Chondrocyte (in vitro differentiated cells): ENCODE measurements around the gene SV2C. TPM values are rescaled to one million over a fixed set of nuclear protein-coding genes. Genes with fewer than 3 reads are reported as not detected.

Source experiments
- DNase-seq: peaks from one replicate; pipeline ENCODE4 v3.0.0; 2021; ENCODE audit warnings: mixed read lengths, low spot score
- H3K27ac Mint-ChIP-seq: one replicate; pipeline ENCODE4 v1.8.0; 2021; ENCODE audit warnings: mild to moderate bottlenecking, moderate library complexity, mixed read lengths; ENCODE audit not compliant: unreplicated experiment
- H3K27me3 Mint-ChIP-seq: 2 replicates; pipeline ENCODE4 v1.8.0; 2021; ENCODE audit warnings: low read depth, mixed read lengths
- H3K36me3 Mint-ChIP-seq: 2 replicates; pipeline ENCODE4 v1.8.0; 2021; ENCODE audit warnings: low read depth, mixed read lengths
- H3K4me1 Mint-ChIP-seq: 2 replicates; pipeline ENCODE4 v1.8.0; 2021; ENCODE audit warnings: low read depth, mild to moderate bottlenecking, mixed read lengths
- H3K4me3 Mint-ChIP-seq: one replicate; pipeline ENCODE4 v1.8.0; 2021; ENCODE audit warnings: mild to moderate bottlenecking, moderate library complexity, mixed read lengths; ENCODE audit not compliant: unreplicated experiment
- H3K9me3 Mint-ChIP-seq: 2 replicates; pipeline ENCODE4 v1.8.0; 2021; ENCODE audit warnings: low read depth, mixed read lengths
- CTCF ChIP-seq: fragments of 200-600 bp; sonication (generic); IDR thresholded peaks from 2 replicates; pipeline ENCODE4 v1.5.0; 2021; ENCODE audit warnings: antibody characterized with exemption, mild to moderate bottlenecking, moderate library complexity
- total RNA-seq: library from RNA; stranded (reverse); gene quantifications from 3 replicates; pipeline ENCODE4 v1.2.1, GENCODE V29; 2021

SV2C gene
- total RNA-seq, 1 donor from 2014 or later = 0.02 TPM

- no peaks in the 10 kb centered on the region for H3K4me1 Mint-ChIP-seq
- no peak for TF ChIP-seq CTCF
- H3K27ac Mint-ChIP-seq = no peak overlapping the region
- H3K9me3 Mint-ChIP-seq = no peaks in the 10 kb centered on the region
- no peaks in the 10 kb centered on the region for H3K36me3 Mint-ChIP-seq
- no peak for DNase-seq
- peaks cover 23% of the 10 kb centered on the region for H3K27me3 Mint-ChIP-seq
- no peak overlapping the region for H3K4me3 Mint-ChIP-seq
These were observed 23.0 kb downstream of the SV2C start for GRCh38 chr5:76106149-76106548.

DNA sequence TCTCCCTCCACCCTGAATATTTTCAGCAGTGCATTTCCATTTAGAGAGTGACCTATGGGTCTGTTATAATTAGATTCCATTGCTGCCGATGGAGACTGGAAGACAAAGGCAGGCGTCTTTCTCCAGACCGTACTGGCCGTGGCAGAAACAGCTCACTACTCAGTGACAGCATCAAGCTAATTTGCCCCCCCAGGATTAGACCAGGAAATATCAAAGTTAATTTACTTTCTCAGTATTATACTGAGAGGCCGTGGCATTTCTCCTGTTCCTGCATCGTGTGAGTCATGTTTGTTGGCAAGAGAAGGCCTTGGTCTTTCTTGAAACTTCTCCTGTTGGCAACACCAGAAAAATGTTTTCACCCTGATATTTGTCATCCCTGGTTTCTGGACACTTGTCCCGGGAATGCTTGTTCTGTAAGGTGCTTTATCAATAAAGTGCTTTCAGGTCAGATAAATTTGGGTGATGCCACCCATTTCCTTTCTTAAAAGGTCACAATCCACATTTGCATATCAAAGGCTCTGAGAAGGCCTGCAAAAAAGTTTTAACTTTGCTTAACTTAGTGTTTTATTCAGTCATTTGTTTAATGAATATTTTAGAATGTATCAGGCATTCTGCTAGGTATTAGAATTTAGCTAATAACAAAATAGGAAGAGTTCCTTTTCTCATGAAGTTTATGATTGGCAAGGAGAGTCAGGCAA lies 28.4 kb downstream of the SV2C start:
- no peaks in the 10 kb centered on the region for H3K36me3 Mint-ChIP-seq
- no peaks in the 10 kb centered on the region for H3K9me3 Mint-ChIP-seq
- no peak for TF ChIP-seq CTCF
- peaks cover 25% of the 10 kb centered on the region for H3K27me3 Mint-ChIP-seq
- no peaks in the 10 kb centered on the region for H3K4me1 Mint-ChIP-seq
- no peak overlapping the region for H3K27ac Mint-ChIP-seq
- DNase-seq = no peak
- no peak overlapping the region for H3K4me3 Mint-ChIP-seq

DNA sequence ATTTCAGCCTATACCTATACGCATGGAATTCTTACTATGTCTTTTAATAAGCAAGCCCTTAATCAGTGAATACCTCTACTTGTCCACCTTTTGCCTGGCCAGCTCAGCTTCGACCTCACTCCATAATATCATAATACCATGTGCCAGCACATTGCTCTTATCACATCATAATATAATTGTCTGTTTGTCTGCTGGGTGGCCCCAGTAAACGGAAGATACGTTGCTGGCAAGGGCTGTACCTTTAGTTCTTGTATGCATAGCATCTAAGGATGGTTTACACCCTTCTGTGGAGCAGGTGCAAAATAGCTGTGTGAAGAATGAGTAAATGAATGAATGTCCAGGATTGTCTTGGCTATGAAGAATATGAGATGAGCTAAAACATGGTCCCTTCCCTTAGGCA lies 29.9 kb downstream of the SV2C start:
- Mint-ChIP-seq H3K27ac (no peak overlapping the region), H3K27me3 (peaks cover 23% of the 10 kb centered on the region), H3K9me3 (peaks cover 2% of the 10 kb centered on the region), H3K4me1 (no peaks in the 10 kb centered on the region), H3K4me3 (no peak overlapping the region), H3K36me3 (no peaks in the 10 kb centered on the region)
- no peak for DNase-seq
- no peak for TF ChIP-seq CTCF

- H3K4me1 Mint-ChIP-seq = no peaks in the 10 kb centered on the region
- peaks cover 21% of the 10 kb centered on the region for H3K27me3 Mint-ChIP-seq
- no peak for DNase-seq
- no peaks in the 10 kb centered on the region for H3K36me3 Mint-ChIP-seq
- no peak overlapping the region for H3K27ac Mint-ChIP-seq
- TF ChIP-seq CTCF = no peak
- H3K4me3 Mint-ChIP-seq = no peak overlapping the region
- H3K9me3 Mint-ChIP-seq = peaks cover 5% of the 10 kb centered on the region
These were observed 31.1 kb downstream of the SV2C start for GRCh38 chr5:76114179-76114851.

DNA sequence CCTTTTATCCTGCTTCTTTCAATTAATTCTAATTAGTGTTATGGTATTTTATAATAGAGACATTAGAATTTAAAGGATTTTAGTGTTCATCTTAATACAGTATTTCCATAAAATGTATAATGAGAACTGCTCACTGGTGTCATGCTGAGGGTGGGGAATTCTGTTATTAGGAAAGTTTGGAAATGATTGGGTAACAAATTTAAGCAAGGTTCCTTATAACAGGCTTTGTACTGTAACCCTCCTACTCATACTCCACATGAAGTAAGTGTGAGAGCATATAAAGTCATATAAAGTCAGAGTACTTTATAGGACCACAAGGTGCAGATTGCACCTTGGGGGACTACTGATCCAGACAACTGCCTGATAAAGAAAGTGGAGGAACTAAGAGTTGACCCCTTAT lies 42.2 kb downstream of the SV2C start:
- TF ChIP-seq CTCF = no peak
- H3K4me3 Mint-ChIP-seq = no peak overlapping the region
- no peaks in the 10 kb centered on the region for H3K4me1 Mint-ChIP-seq
- no peak for DNase-seq
- peaks cover 3% of the 10 kb centered on the region for H3K9me3 Mint-ChIP-seq
- H3K27me3 Mint-ChIP-seq = peaks cover 15% of the 10 kb centered on the region
- H3K36me3 Mint-ChIP-seq = no peaks in the 10 kb centered on the region
- H3K27ac Mint-ChIP-seq = no peak overlapping the region
